ENCODE results near the gene TTF2.

GRCh38 chr1:117037802-117038201, 22.3 kb upstream of the TTF2 start:
- TF ChIP-seq CTCF (IDR thresholded peaks at IDR 0.05; ENCODE audit: insufficient read depth, low read length, poor library complexity, severe bottlenecking) (no peak), EZH2phosphoT487 (conservative IDR thresholded peaks at IDR 0.05; ENCODE audit: low read length) (no peak)
